ENCODE measurements around the gene DNAJB2.

DNA sequence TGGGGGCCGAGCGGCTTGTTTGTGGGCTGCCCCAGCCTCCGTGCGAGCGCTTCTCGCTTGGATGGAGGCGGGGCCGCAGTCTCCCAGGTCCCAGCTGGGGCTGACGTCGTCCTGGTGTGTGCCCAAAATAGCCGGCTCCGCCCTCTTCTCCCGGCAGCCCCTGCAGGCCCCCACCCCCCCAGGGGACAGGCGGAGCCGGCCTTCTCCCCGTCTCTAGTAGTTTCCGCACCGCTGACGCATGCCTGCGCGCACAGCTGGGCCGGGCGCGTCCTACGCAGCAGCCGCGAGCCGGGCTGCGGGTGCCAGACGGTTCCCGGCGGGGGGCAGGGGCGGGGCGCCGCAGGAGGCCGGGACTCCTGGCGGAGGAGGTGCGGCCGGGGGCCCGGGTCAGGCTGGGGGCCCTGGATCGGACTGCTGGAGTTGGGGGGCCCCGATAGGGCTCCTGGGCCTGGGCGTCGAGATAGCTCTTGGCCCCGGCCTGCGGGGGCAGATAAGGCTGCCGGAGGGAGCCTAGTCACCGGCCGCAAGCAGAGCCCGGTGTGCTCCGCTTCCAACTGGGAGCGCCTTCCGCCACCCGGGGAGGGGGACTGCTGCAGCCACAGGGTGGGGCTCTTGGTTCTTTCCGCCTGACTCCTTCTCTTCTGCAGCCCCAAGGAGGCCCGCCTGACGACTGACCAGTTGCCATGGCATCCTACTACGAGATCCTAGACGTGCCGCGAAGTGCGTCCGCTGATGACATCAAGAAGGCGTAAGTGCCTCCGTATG is at the start of gene DNAJB2:
- TF ChIP-seq POLR2A (IDR thresholded peaks at IDR 0.05): peak; percentile 70
- TF ChIP-seq, protein P1, sequence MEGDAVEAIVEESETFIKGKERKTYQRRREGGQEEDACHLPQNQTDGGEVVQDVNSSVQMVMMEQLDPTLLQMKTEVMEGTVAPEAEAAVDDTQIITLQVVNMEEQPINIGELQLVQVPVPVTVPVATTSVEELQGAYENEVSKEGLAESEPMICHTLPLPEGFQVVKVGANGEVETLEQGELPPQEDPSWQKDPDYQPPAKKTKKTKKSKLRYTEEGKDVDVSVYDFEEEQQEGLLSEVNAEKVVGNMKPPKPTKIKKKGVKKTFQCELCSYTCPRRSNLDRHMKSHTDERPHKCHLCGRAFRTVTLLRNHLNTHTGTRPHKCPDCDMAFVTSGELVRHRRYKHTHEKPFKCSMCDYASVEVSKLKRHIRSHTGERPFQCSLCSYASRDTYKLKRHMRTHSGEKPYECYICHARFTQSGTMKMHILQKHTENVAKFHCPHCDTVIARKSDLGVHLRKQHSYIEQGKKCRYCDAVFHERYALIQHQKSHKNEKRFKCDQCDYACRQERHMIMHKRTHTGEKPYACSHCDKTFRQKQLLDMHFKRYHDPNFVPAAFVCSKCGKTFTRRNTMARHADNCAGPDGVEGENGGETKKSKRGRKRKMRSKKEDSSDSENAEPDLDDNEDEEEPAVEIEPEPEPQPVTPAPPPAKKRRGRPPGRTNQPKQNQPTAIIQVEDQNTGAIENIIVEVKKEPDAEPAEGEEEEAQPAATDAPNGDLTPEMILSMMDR (IDR thresholded peaks at IDR 0.05): no peak
